GM12873 (cell line): ENCODE data around the gene TLE6.

Experiments used
- TF ChIP-seq, protein P1 (sequence below): IDR thresholded peaks from 2 replicates; pipeline ENCODE4 v1.5.1; 2012; ENCODE audit warnings: low read depth, mild to moderate bottlenecking, moderate library complexity, low read length, control low read depth; ENCODE audit not compliant: insufficient read depth; ENCODE audit errors: missing control alignments

Gene TLE6

DNA sequence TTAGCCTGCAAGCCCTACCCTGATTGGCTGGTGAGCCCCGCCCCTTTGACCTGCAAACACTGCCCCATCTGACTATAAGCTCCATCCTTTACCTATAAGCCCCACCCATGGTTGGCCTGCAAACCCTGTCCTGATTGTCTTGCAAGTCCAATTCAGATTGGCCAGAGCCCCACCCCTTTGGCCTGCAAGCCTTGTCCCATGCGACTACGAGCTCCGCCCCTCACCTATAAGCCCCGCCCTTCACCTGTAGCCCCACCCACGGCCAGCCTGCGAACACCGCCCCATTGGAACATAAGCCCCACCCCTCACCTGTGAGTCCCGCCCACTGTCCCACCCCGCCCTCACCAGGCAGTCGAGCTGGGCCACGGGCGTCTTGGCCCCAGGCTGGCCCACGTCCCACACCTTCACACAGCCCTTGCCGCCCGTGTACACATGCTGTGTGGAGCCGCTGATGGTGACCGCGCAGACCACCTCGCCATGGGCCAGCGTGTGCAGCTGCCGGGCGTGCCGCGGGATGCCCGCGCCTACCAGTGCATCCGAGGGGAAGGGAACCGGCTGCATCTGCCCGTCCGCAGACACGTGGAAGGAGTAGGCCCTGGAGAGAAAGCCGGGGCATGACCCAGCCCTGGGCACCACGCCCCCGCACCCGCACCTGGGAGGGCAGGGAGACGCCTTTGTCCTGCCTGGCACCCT lies 28.9 kb downstream of the TLE6 start:
- TF ChIP-seq, protein P1, sequence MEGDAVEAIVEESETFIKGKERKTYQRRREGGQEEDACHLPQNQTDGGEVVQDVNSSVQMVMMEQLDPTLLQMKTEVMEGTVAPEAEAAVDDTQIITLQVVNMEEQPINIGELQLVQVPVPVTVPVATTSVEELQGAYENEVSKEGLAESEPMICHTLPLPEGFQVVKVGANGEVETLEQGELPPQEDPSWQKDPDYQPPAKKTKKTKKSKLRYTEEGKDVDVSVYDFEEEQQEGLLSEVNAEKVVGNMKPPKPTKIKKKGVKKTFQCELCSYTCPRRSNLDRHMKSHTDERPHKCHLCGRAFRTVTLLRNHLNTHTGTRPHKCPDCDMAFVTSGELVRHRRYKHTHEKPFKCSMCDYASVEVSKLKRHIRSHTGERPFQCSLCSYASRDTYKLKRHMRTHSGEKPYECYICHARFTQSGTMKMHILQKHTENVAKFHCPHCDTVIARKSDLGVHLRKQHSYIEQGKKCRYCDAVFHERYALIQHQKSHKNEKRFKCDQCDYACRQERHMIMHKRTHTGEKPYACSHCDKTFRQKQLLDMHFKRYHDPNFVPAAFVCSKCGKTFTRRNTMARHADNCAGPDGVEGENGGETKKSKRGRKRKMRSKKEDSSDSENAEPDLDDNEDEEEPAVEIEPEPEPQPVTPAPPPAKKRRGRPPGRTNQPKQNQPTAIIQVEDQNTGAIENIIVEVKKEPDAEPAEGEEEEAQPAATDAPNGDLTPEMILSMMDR: no peak

DNA sequence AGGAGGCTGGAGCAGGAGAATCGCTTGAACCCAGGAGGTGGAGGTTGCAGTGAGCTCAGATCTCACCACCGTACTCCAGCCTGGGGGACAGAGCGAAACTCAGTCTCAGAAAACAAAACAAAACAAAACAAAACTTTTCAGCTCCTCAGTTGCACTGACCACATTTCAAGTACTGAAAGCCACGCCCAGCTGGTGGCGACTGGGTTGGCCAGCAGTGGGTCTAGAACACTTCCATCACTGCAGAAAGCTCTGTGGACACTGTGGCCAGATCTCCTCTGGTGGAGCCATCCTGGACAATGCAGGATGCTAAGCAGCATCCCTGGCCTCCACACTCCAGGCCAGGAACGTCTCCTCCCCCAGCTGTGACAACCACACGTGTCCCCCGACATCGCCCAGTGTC lies 30.6 kb downstream of the TLE6 start:
- TF ChIP-seq, protein P1: no peak

DNA sequence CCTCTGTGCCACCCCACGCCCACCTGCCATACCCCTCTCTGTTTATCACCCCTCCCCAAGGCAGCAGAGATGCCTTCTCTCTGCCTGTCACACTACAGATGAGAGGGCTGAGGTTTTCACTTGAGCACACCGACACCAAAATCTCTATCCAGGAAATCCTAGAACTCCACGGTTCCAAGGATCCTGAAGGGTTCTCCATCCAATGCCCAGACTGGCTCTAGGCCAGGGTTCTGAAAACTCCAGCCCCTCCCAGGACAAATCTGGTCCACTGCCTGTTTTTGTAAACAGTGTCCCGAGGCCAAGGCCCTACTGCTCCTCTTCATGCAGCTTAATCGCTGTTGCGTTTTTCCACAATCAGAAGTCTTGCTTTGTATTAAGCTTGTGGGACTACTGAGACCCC lies 31.6 kb downstream of the TLE6 start:
- TF ChIP-seq, protein P1: no peak

DNA sequence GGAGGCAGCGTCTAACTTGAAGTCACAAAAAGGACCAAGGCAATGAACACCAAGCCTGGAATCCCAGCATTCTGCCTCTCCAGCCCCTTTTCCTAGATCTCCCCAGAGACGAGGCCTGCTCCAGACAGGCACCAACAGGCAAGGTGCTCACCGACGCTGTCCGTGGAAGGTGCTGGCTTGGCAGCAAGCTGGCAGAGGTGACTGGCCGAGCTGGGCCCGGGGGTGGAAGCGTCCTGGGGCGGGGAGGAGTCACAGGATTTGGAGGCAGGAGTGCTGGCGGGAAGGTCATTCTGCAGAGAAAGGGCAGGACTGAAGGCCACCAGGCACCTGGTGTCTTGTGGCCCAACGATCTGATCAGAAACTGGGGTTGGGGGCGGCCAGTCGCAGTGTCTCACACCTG lies 33.5 kb downstream of the TLE6 start:
- TF ChIP-seq, protein P1: no peak

DNA sequence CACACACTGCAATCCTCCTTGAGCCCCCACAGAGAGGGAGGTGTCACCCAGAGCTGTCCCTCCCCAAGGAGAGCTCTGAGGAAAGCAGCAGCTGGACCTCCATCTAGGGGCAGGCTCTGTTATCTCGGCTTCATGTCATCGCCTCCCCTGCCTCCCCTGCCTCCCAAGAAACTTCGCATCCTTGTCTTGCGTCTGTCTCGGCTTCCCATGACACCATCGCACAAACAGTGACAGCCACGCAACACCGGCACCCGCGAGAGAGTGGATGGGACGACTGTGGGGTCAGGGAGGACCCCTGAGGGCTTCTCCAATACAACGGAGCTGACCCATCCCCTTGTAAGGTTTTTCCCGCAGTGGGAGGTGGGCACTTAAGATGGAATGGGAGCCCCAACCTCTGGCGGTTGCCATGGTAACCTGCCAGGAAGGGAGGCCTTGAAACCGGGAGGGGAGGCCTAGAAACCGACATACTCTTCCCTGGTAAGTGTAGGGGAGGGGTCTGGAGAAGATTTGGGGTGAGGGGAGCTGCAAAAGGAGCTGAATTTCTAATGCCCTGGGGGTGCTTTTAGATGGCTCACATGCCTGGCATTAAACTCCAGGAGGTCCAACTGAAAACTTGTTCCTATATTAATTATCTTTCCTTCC lies 35.4 kb downstream of the TLE6 start:
- TF ChIP-seq, protein P1: no peak

DNA sequence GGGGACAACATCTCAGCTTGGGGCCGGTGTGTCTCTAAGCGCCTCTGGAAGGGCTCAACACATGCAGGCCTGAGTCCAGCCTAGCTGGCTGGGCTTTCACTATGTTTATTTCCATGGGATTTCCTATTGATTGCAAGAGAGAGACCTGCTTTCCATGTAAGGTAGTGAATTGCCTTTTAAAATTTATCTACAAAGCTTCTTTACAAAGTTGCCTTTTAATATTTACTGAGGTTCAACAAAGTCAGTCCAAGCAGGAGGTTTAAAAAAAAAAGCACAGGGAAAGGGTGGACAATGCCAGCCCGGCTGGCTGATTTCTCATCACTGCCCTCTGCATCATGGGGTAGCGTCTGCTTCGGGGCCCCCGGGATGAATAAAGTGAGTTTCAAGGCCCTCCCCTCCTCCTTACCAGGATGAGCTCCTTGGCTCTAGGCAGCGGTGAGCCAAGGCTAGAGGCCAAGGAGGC lies 35.9 kb downstream of the TLE6 start:
- TF ChIP-seq, protein P1: no peak

DNA sequence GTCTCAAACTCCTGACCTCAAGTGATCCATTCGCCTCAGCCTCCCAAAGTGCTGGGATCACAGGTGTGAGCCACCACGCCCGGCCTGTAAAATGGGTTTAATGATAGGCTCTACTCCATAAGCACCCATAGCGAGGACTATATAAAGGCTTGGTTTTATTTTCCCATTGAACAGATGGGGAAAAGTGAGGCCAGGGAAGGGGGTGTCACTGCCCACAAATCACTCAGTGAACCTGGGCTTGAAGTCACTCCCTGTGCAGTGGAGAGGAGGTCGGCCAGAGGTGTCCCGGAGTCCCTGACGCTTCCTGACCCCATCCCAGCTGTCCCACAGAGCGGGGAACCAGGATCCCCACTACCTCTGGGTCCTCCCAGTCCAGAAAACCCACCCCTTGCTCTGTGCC lies 36.8 kb downstream of the TLE6 start:
- TF ChIP-seq, protein P1: no peak
